ENCODE measurements around the gene JARID2.
A peak's percentile ranks its signal among the peaks of the same experiment; 100 is the strongest.
"Not testable (repeated sequence)": the region's sequence is repeated elsewhere in the genome, so short reads cannot be mapped to it uniquely, and the experiment has no call there.

The JARID2 gene

GRCh38 chr6:15403094-15403755 is 157.4 kb downstream of the JARID2 start:
- Mint-ChIP-seq H3K27me3 (no peaks in the 10 kb centered on the region), H3K4me3 (peak overlapping the region; percentile 19), H3K36me3 (ENCODE audit: low read depth) (no peaks in the 10 kb centered on the region), H3K27ac (peak overlapping the region; percentile 76), H3K9me3 (no peaks in the 10 kb centered on the region), H3K4me1 (peaks cover 92% of the 10 kb centered on the region)
- no peak for DNase-seq
- ATAC-seq, result peak; percentile 7

GRCh38 chr6:15404685-15404980 is 158.8 kb downstream of the JARID2 start:
- Mint-ChIP-seq H3K9me3 (no peaks in the 10 kb centered on the region), H3K4me3 (no peak overlapping the region), H3K27me3 (no peaks in the 10 kb centered on the region), H3K27ac (peak overlapping the region; percentile 57), H3K36me3 (ENCODE audit: low read depth) (no peaks in the 10 kb centered on the region), H3K4me1 (peaks cover 90% of the 10 kb centered on the region)
- ATAC-seq, result no peak
- DNase-seq, result no peak

GRCh38 chr6:15405129-15406068 is 159.5 kb downstream of the JARID2 start:
- no peak overlapping the region for H3K4me3 Mint-ChIP-seq
- H3K27ac Mint-ChIP-seq, result peak overlapping the region; percentile 36
- DNase-seq (no peak), ATAC-seq (no peak)
- H3K4me1 Mint-ChIP-seq, result peaks cover 90% of the 10 kb centered on the region
- no peaks in the 10 kb centered on the region for H3K27me3 Mint-ChIP-seq
- no peaks in the 10 kb centered on the region for H3K9me3 Mint-ChIP-seq
- H3K36me3 Mint-ChIP-seq (ENCODE audit: low read depth), result no peaks in the 10 kb centered on the region

GRCh38 chr6:15406452-15406851 is 160.6 kb downstream of the JARID2 start:
- H3K27ac Mint-ChIP-seq, result no peak overlapping the region
- no peaks in the 10 kb centered on the region for H3K9me3 Mint-ChIP-seq
- peaks cover 91% of the 10 kb centered on the region for H3K4me1 Mint-ChIP-seq

GRCh38 chr6:15408008-15408407 is 162.1 kb downstream of the JARID2 start:
- Mint-ChIP-seq H3K4me3 (no peak overlapping the region), H3K27ac (no peak overlapping the region), H3K9me3 (no peaks in the 10 kb centered on the region), H3K36me3 (ENCODE audit: low read depth) (peaks cover 14% of the 10 kb centered on the region), H3K4me1 (peaks cover 88% of the 10 kb centered on the region), H3K27me3 (no peaks in the 10 kb centered on the region)
- ATAC-seq (no peak), DNase-seq (no peak)

More at GRCh38 chr6:15406452-15406851, 160.6 kb downstream of the JARID2 start:
- Mint-ChIP-seq H3K36me3 (ENCODE audit: low read depth) (peaks cover 2% of the 10 kb centered on the region), H3K4me3 (no peak overlapping the region), H3K27me3 (no peaks in the 10 kb centered on the region)
- DNase-seq (no peak), ATAC-seq (no peak)

- Mint-ChIP-seq H3K4me3 (no peak overlapping the region), H3K36me3 (ENCODE audit: low read depth) (peaks cover 20% of the 10 kb centered on the region), H3K27me3 (no peaks in the 10 kb centered on the region), H3K4me1 (peaks cover 87% of the 10 kb centered on the region), H3K27ac (no peak overlapping the region), H3K9me3 (no peaks in the 10 kb centered on the region)
- ATAC-seq (no peak), DNase-seq (no peak)
These were observed 162.9 kb downstream of the JARID2 start for GRCh38 chr6:15408758-15409157.

- peaks cover 28% of the 10 kb centered on the region for H3K36me3 Mint-ChIP-seq (ENCODE audit: low read depth)
- no peak overlapping the region for H3K4me3 Mint-ChIP-seq
- peak overlapping the region; percentile 3 for H3K27ac Mint-ChIP-seq
These were observed 163.6 kb downstream of the JARID2 start for GRCh38 chr6:15409301-15410125.

GRCh38 chr6:15410126-15410391 is 164.2 kb downstream of the JARID2 start:
- Mint-ChIP-seq H3K27me3 (no peaks in the 10 kb centered on the region), H3K4me1 (peaks cover 83% of the 10 kb centered on the region), H3K27ac (peak overlapping the region; percentile 3), H3K36me3 (ENCODE audit: low read depth) (peaks cover 31% of the 10 kb centered on the region), H3K9me3 (no peaks in the 10 kb centered on the region), H3K4me3 (no peak overlapping the region)
- DNase-seq, result no peak
- no peak for ATAC-seq

More at GRCh38 chr6:15409301-15410125, 163.6 kb downstream of the JARID2 start:
- no peak for ATAC-seq
- no peaks in the 10 kb centered on the region for H3K9me3 Mint-ChIP-seq
- no peaks in the 10 kb centered on the region for H3K27me3 Mint-ChIP-seq
- DNase-seq, result no peak
- peaks cover 87% of the 10 kb centered on the region for H3K4me1 Mint-ChIP-seq

GRCh38 chr6:15410752-15411151 is 164.9 kb downstream of the JARID2 start:
- Mint-ChIP-seq H3K4me3 (peak overlapping the region; percentile 28), H3K4me1 (peaks cover 78% of the 10 kb centered on the region), H3K27me3 (no peaks in the 10 kb centered on the region), H3K27ac (peak overlapping the region; percentile 32), H3K36me3 (ENCODE audit: low read depth) (peaks cover 32% of the 10 kb centered on the region), H3K9me3 (no peaks in the 10 kb centered on the region)
- DNase-seq, result no peak
- no peak for ATAC-seq

- no peak overlapping the region for H3K4me3 Mint-ChIP-seq
- H3K27me3 Mint-ChIP-seq, result no peaks in the 10 kb centered on the region
- H3K4me1 Mint-ChIP-seq, result peaks cover 71% of the 10 kb centered on the region
- DNase-seq (no peak), ATAC-seq (no peak)
- peaks cover 36% of the 10 kb centered on the region for H3K36me3 Mint-ChIP-seq (ENCODE audit: low read depth)
- H3K9me3 Mint-ChIP-seq, result peaks cover 2% of the 10 kb centered on the region
- H3K27ac Mint-ChIP-seq, result peak overlapping the region; percentile 32
These were observed 165.9 kb downstream of the JARID2 start for GRCh38 chr6:15411766-15412165.

- ATAC-seq (no peak), DNase-seq (no peak)
- Mint-ChIP-seq H3K27ac (no peak overlapping the region), H3K36me3 (ENCODE audit: low read depth) (peaks cover 45% of the 10 kb centered on the region), H3K4me3 (no peak overlapping the region), H3K4me1 (peaks cover 76% of the 10 kb centered on the region), H3K27me3 (no peaks in the 10 kb centered on the region), H3K9me3 (peaks cover 8% of the 10 kb centered on the region)
These were observed 166.9 kb downstream of the JARID2 start for GRCh38 chr6:15412767-15413166.

- Mint-ChIP-seq H3K27me3 (no peaks in the 10 kb centered on the region), H3K27ac (peak overlapping the region; percentile 50), H3K4me3 (no peak overlapping the region), H3K36me3 (ENCODE audit: low read depth) (peaks cover 53% of the 10 kb centered on the region), H3K4me1 (peaks cover 78% of the 10 kb centered on the region), H3K9me3 (peaks cover 8% of the 10 kb centered on the region)
- DNase-seq, result no peak
- no peak for ATAC-seq
These were observed 167.8 kb downstream of the JARID2 start for GRCh38 chr6:15413466-15414234.

- DNase-seq (no peak), ATAC-seq (no peak)
- Mint-ChIP-seq H3K27me3 (no peaks in the 10 kb centered on the region), H3K4me1 (peaks cover 73% of the 10 kb centered on the region), H3K27ac (peak overlapping the region; percentile 38), H3K4me3 (no peak overlapping the region), H3K36me3 (ENCODE audit: low read depth) (peaks cover 56% of the 10 kb centered on the region), H3K9me3 (peaks cover 9% of the 10 kb centered on the region)
These were observed 168.4 kb downstream of the JARID2 start for GRCh38 chr6:15414235-15414612.

- not testable (repeated sequence) for ATAC-seq, H3K27ac Mint-ChIP-seq, H3K27me3 Mint-ChIP-seq, DNase-seq, H3K4me3 Mint-ChIP-seq
- Mint-ChIP-seq H3K9me3 (peaks cover 16% of the 10 kb centered on the region), H3K36me3 (ENCODE audit: low read depth) (peaks cover 70% of the 10 kb centered on the region), H3K4me1 (peaks cover 63% of the 10 kb centered on the region)
These were observed 169.8 kb downstream of the JARID2 start for GRCh38 chr6:15415622-15416021.

All from activated naive CD8-positive, alpha-beta T cell treated with anti-CD3 and anti-CD28 coated beads, Interleukin-2, amount 50 U/mL, for 24 hours (primary cell).